ENCODE data around the gene POLR2L. TPM values are rescaled to one million over a fixed set of nuclear protein-coding genes. Genes with fewer than 3 reads are reported as not detected.

POLR2L gene
- total RNA-seq, 1 donor from 2014 or later = 42.0 TPM

DNA sequence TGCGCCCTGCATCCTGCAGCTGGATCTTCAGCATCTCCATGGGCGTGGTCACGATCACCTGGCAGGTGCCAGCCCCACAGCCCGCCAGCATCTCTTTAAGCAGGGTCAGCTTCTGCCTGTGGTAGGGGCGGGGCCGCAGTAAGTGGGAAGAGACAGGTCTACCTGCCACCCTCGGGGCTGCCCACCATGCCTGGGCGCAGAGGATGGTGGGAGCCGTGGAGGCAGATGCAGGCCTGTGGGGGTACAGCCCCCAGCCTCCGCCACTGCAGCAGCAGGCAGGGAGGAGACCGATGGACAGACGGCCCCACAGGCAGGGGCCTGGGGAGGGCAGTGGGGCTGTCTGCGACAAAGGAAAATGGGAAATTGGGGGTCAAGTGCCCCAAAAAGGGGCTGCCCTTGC is 49.5 kb downstream of the POLR2L start:
- Histone ChIP-seq H3K36me3 (ENCODE audit: control insufficient read depth, insufficient read depth, low read length) (no peaks in the 10 kb centered on the region), H3K27me3 (ENCODE audit: control insufficient read depth, insufficient read depth, low read length) (peaks cover 19% of the 10 kb centered on the region), H3K4me3 (ENCODE audit: low read depth, low read length) (no peak overlapping the region)
- TF ChIP-seq, protein P1, sequence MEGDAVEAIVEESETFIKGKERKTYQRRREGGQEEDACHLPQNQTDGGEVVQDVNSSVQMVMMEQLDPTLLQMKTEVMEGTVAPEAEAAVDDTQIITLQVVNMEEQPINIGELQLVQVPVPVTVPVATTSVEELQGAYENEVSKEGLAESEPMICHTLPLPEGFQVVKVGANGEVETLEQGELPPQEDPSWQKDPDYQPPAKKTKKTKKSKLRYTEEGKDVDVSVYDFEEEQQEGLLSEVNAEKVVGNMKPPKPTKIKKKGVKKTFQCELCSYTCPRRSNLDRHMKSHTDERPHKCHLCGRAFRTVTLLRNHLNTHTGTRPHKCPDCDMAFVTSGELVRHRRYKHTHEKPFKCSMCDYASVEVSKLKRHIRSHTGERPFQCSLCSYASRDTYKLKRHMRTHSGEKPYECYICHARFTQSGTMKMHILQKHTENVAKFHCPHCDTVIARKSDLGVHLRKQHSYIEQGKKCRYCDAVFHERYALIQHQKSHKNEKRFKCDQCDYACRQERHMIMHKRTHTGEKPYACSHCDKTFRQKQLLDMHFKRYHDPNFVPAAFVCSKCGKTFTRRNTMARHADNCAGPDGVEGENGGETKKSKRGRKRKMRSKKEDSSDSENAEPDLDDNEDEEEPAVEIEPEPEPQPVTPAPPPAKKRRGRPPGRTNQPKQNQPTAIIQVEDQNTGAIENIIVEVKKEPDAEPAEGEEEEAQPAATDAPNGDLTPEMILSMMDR (IDR thresholded peaks at IDR 0.05; ENCODE audit: insufficient read depth, low read length, poor library complexity, severe bottlenecking) = no peak
- DNase-seq (ENCODE audit: low read depth) = no peak

DNA sequence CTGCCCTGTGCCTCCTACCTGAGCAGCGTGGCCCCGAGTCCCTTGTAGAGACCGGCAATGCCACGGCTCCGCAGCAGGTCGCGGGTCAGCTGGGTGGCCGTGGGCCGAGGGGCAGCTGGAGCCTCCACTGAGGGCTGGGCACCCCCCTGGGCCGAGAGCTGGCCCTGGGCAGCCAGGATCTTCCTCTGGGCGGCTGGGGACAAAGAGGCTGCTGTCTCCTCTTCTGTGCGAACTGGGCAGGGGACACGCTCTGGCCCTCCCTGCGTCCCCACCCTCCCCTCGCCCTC is 49.9 kb downstream of the POLR2L start:
- Histone ChIP-seq H3K27me3 (ENCODE audit: control insufficient read depth, insufficient read depth, low read length) (peaks cover 19% of the 10 kb centered on the region), H3K4me3 (ENCODE audit: low read depth, low read length) (no peak overlapping the region), H3K36me3 (ENCODE audit: control insufficient read depth, insufficient read depth, low read length) (no peaks in the 10 kb centered on the region)
- TF ChIP-seq, protein P1 (IDR thresholded peaks at IDR 0.05; ENCODE audit: insufficient read depth, low read length, poor library complexity, severe bottlenecking) = no peak
- DNase-seq (ENCODE audit: low read depth) = no peak

DNA sequence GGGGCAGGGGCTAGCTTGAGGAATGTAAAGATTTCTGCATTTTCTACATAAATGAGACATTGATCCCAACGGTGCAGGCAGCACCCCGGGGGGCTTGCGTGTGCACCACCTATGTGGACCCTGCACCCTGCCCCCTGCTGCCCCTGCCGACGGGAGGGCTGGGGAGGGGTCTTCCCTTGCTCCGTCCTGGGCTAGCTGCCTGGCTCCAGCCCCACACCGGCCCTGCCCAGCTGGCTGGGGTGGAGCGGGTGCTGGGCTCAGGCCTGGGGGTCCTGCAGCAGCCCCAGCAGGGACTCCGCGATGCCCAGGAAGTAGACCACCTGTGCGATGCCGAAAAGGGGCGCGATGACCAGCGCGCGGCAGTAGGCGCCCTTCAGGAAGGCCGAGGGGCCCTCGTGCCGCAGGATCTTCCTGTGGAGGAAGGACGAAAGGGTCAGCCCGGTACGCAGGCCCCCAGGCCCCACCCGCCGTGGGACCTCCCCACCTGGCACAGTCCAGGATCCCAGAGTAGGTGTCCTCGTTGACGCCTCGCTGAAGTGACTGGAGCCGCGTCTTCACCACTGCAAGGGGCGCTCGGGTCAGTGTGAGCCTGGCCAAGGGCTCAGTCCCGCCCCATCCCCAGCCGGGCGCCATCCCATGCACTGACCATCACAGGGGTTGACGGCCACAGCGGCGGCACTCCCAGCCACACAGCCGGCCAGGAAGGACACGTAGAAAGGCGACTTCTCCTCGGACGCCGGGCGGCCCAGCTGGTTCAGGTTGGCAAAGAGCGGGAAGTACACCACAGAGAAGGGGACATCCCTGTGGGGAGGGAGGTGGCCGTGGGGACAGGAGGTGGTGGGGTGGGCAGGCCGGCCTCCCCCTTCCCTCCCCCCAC is 50.4 kb downstream of the POLR2L start:
- TF ChIP-seq, protein P1 (IDR thresholded peaks at IDR 0.05; ENCODE audit: insufficient read depth, low read length, poor library complexity, severe bottlenecking) = no peak
- Histone ChIP-seq H3K36me3 (ENCODE audit: control insufficient read depth, insufficient read depth, low read length) (no peaks in the 10 kb centered on the region), H3K4me3 (ENCODE audit: low read depth, low read length) (no peak overlapping the region), H3K27me3 (ENCODE audit: control insufficient read depth, insufficient read depth, low read length) (peaks cover 19% of the 10 kb centered on the region)
- DNase-seq (ENCODE audit: low read depth) = no peak

DNA sequence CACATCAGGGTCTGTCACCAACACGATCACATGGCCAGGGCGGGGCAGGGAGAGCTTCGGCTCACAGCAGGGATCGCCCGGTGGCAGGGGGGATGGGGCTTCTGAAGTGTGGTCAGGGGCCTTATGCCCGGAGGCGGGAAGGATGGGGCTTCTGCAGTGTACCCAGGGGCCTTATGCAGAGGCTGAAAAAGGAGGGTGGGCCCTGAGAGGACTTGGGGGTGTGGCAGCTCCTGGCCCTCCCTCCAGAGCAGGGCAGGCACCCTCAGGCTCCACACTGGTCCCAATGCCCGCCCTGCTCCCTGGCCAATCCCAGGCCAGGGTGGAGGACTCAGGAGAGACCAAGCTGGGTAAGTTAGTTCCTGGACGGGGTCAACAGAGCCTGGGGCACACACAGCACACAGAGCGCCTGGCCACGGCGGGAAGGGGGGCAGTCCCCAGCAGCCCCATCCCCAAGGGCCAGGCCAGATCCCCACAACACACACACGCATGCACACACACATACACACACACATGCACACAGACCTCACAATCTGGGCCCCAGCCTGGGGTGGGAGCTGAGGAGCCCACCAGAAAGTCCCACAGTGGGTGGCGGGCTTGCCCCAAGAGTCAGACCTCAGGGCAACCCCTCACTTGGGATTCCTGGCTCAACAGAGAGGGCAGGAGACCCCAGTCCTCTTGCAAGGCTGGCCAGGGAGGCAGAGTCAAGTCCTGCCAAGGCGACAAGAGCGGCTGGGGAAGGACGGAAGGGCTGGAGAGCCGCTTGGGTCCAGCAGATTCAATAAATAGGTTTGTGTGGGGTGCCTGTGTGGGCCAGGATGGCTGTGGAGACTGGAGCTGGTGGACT is 51.4 kb downstream of the POLR2L start:
- DNase-seq (ENCODE audit: low read depth) = no peak
- Histone ChIP-seq H3K27me3 (ENCODE audit: control insufficient read depth, insufficient read depth, low read length) (peaks cover 22% of the 10 kb centered on the region), H3K4me3 (ENCODE audit: low read depth, low read length) (no peak overlapping the region), H3K36me3 (ENCODE audit: control insufficient read depth, insufficient read depth, low read length) (no peaks in the 10 kb centered on the region)
- TF ChIP-seq, protein P1 (IDR thresholded peaks at IDR 0.05; ENCODE audit: insufficient read depth, low read length, poor library complexity, severe bottlenecking) = no peak

DNA sequence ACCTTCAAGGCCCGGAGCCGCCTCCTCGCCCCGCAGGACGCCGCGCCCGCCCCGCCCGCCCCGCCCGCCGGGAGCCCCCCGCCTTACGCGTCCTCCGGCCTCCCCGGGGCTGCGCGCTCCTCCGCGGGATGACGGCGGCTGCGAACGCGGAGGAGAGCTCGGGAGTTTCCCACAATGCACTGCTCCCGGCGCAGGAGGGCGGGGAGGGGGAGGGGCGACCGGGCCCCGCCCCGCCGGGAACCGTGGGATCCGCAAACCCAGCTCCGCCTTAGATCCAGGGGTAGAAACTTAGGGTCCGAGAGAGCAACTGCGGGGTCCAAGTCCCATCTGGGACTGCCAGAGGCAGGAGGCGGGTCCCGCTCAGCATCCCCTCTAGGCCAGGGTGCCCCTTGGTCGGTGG is 52.4 kb downstream of the POLR2L start, which contains the start of gene CEND1:
CEND1 (minus strand) TSS at position 148 of the 400 bp plus-strand sequence. CDS start 1,514 bp downstream, outside the sequence.
- H3K4me3 ChIP-seq (ENCODE audit: low read depth, low read length) = no peak within 1 kb of the TSS

More for the DNA sequence above, 52.4 kb downstream of the POLR2L start, which contains the start of gene CEND1:
- no peaks in the 10 kb centered on the region for H3K36me3 ChIP-seq (ENCODE audit: control insufficient read depth, insufficient read depth, low read length)
- DNase-seq (ENCODE audit: low read depth) = no peak
- H3K27me3 ChIP-seq (ENCODE audit: control insufficient read depth, insufficient read depth, low read length) = peaks cover 22% of the 10 kb centered on the region
- TF ChIP-seq, protein P1 (IDR thresholded peaks at IDR 0.05; ENCODE audit: insufficient read depth, low read length, poor library complexity, severe bottlenecking) = no peak

Other genes with a start within 250 kb of the POLR2L start
- gene IRF7, start 226.6 kb downstream of the POLR2L start, total RNA-seq = 60.2 and 78.7 TPM in 2 replicates
- gene CDHR5, start 217.6 kb downstream of the POLR2L start, total RNA-seq = 0.92 TPM in 1 of 2 replicates, not detected in the other
- 2.1 TPM in 1 of 2 replicates, not detected in the other for gene SCT, start 215.3 kb downstream of the POLR2L start, total RNA-seq
- 0.08 TPM in 1 of 2 replicates, not detected in the other for gene DRD4, start 205.3 kb downstream of the POLR2L start, total RNA-seq
- gene DEAF1, start 147.3 kb downstream of the POLR2L start, total RNA-seq = 56.5 and 63.0 TPM in 2 replicates
- gene TMEM80, start 146.7 kb downstream of the POLR2L start, total RNA-seq = 22.7 and 28.5 TPM in 2 replicates
- gene EPS8L2, start 136.3 kb downstream of the POLR2L start, total RNA-seq = 119 and 143 TPM in 2 replicates
- 201 and 207 TPM in 2 replicates for gene TALDO1, start 95.1 kb downstream of the POLR2L start, total RNA-seq
- gene GATD1, start 65.0 kb downstream of the POLR2L start, total RNA-seq = 27.6 and 54.9 TPM in 2 replicates
- gene CEND1, start 52.4 kb downstream of the POLR2L start, total RNA-seq = 0.25 TPM in 1 of 2 replicates, not detected in the other
- 17.1 and 19.8 TPM in 2 replicates for gene SLC25A22, start 44.2 kb downstream of the POLR2L start, total RNA-seq
- gene PIDD1, start 37.3 kb downstream of the POLR2L start, total RNA-seq = 31.1 and 36.2 TPM in 2 replicates
- gene RPLP2, start 32.6 kb downstream of the POLR2L start, total RNA-seq = 708 and 1,183 TPM in 2 replicates
- 27.5 and 46.0 TPM in 2 replicates for gene PNPLA2, start 23.6 kb downstream of the POLR2L start, total RNA-seq
- gene CRACR2B, start 14.6 kb downstream of the POLR2L start, total RNA-seq = 18.3 and 19.7 TPM in 2 replicates
- 644 and 669 TPM in 2 replicates for gene CD151, start 9.6 kb downstream of the POLR2L start, total RNA-seq
- gene TSPAN4, start 323 bp upstream of the POLR2L start, total RNA-seq = 77.5 and 77.9 TPM in 2 replicates
- 90.0 and 121 TPM in 2 replicates for gene CHID1, start 68.3 kb upstream of the POLR2L start, total RNA-seq
- 88.0 and 91.4 TPM in 2 replicates for gene AP2A2, start 83.3 kb upstream of the POLR2L start, total RNA-seq
- under 0.01 TPM in 1 of 2 replicates, not detected in the other for gene MUC6, start 194.2 kb upstream of the POLR2L start, total RNA-seq
- not detected in 2 replicates for gene MUC2, start 232.3 kb upstream of the POLR2L start, total RNA-seq

All from kidney epithelial cell (primary cell).